SH-SY5Y (cell line): ENCODE results near the gene EPHA2.
A peak's percentile ranks its signal among the peaks of the same experiment; 100 is the strongest.

ENCODE experiments used
- GATA2 ChIP-seq: IDR thresholded peaks from 2 replicates; pipeline ENCODE4 v1.6.1; 2011; ENCODE audit warnings: mild to moderate bottlenecking, low read depth, low read length
- GATA3 ChIP-seq: IDR thresholded peaks from 2 replicates; pipeline ENCODE4 v1.6.1; 2011; ENCODE audit warnings: low read depth, mild to moderate bottlenecking, low read length, moderate library complexity

Gene EPHA2

GRCh38 chr1:16143005-16143565, 12.8 kb downstream of the EPHA2 start:
- TF ChIP-seq GATA2 (no peak), GATA3 (no peak)

DNA sequence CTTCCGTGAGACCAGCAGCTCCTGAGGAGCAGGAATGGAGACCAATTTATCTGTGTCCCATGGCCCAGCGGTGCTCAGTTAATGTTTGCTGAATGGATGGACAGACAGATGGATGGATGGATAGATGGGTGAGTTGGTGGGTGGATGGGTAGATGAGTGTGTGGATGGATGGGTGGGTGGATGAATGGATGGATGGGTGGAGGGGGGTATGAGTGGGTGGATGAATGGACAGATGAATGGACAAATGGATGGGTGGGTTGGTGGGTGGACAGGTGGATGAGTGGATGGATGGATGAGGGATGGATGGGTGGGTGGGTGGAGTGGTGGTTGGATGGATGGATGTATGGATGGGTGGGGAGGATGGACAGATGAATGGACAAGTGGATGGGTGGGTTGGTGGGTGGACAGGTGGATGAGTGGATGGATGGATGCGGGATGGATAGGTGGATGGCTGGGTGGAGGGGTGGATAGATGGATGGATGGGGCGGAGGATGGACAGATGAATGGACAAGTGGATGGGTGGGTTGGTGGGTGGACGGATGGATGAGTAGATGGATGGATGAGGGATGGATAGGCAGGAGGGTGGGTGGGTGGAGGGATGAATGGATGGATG, 13.4 kb downstream of the EPHA2 start:
- TF ChIP-seq GATA3 (no peak), GATA2 (no peak)

- TF ChIP-seq GATA3 (no peak), GATA2 (0 out of 2 replicates have a peak, but pooled peaks have one; percentile 18)
Measured at GRCh38 chr1:16141573-16142336, 14.1 kb downstream of the EPHA2 start.

GRCh38 chr1:16140068-16140596, 15.7 kb downstream of the EPHA2 start:
- no peak for TF ChIP-seq GATA2

DNA sequence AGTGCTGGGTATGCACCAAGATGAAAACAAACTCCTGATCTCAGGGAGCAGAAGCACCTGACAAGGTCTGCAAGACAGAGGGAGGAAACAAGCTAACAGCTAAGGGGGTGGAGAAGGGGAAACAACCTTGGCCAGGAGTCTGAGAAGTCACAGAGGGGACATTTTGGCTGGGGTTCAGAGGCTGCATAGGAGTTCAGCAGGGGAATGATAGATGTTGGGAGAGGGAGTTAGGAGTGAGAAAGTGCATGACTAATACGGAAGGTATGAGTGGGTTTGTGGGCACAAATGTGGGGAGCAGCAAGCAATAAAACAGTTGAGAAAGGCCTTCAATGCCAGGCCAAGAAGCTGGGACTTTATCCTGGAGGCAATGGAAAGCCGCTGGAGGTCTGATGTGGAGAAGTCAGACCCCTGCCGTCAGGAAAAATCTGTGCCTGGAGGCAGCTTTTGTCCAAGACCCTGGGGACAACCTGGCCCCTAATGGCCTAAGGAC, 16.4 kb downstream of the EPHA2 start:
- TF ChIP-seq GATA2: no peak

- TF ChIP-seq GATA3 (no peak), GATA2 (no peak)
Measured at GRCh38 chr1:16138772-16139221, 17.1 kb downstream of the EPHA2 start.

DNA sequence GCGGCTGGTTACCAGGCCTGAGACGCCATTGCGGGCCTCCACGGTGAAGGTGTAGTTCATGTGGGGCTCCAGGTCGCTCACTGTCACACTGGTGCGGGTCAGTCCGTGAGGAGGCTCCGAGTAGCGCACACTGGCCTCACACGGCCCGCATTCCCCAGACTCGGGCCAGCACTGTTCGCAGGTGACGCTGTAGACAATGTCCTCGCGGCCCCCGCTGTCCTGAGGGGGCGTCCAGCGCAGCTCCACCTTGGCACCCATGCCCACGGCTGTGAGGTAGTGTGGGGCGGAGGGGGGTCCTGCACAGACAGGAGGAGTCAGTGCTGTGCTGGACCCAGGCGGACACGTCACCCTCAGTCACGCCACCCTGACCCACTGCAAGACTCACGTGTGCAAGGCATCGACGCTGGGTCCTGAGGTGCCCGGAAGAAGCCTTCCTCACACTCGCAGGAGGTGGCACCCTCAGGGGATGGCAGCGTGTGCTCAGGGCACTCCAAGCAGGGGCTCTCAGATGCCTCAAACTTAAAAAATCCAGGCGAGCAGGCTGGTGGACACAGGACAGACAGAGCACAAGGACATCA, 17.9 kb downstream of the EPHA2 start:
- TF ChIP-seq GATA2 (no peak), GATA3 (no peak)

GRCh38 chr1:16135501-16135900, 20.4 kb downstream of the EPHA2 start:
- TF ChIP-seq GATA3 (no peak), GATA2 (no peak)

GRCh38 chr1:16134906-16135305, 21.0 kb downstream of the EPHA2 start:
- TF ChIP-seq GATA2 (no peak), GATA3 (no peak)

DNA sequence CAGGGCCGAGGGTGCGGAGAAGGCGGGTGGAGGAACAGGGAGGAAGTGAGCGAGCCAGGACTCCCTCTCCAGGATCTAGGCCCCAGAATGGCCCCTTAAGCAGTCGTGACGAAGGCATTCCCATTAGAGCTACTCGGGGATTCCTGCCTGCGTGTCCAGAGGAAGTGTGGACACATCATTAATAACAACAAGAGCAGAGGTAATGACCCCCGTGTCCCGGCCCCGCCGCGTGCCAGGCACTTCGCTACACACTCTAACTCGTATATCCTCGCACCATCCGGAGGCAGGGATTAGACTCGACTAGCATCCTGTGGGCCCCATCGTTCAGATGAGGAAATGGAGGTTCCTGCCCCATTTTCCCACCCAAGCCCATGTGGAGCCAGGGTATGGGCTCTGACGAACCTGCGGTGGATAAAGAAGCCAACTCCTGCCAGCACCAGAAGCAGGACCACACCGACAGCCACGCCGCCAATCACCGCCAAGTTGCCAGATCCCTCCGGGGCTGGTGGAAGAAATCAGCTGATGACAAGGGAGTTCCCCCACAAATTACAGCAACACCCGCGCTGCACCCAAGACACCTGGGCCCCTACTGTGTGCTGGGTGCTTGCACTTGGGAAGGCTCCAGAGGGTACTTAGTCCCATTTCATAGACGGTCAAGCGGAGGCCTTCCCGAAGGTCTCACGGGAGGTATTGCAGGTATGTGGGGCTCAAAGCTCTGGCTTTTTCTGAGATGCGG, 21.6 kb downstream of the EPHA2 start:
- TF ChIP-seq GATA2: no peak
- no peak for TF ChIP-seq GATA3

GRCh38 chr1:16133007-16133961, 22.6 kb downstream of the EPHA2 start:
- TF ChIP-seq GATA3 (no peak), GATA2 (no peak)

DNA sequence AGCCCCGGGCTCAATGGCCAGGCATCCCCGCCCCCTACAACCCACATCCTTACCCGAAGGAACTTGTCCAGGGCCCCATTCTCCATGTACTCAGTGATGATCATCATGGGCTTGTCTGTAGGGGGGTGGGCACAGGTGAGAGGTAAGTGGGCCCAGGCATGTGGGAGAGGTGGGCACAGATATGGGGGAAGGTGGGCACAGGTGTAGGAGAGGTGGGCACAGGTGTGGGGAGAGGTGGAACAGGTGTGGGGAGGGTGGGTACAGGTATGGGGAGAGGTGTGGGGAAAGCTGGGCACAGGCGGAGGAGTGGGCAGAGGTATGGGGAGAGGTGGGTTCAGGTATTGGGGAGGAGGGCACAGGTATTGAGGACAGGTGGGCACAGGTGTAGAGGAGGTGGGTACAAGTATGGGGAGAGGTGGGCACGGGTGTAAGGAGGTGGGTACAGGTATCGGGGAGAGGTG, 23.5 kb downstream of the EPHA2 start:
- no peak for TF ChIP-seq GATA3
- TF ChIP-seq GATA2: no peak
